Bone marrow (tissue), 2 donors: ENCODE data around the gene TFAP2E.

Experiments used
- DNase-seq, 2 donors: peaks; one replicate each; lab custom pipeline; 2025; lab: John Stamatoyannopoulos, UW

Gene TFAP2E

GRCh38 chr1:35557118-35557610 lies 15.9 kb upstream of the TFAP2E start, which contains the start of gene KIAA0319L:
KIAA0319L (minus strand) TSS chr1:35557403; CDS start chr1:35554491, 2,912 bp downstream.
- DNase-seq, result peak in 1 of 2 donors; percentile 76

GRCh38 chr1:35557611-35558373 lies 15.3 kb upstream of the TFAP2E start, which contains the start of gene NCDN:
NCDN (plus strand) TSS chr1:35557799; CDS start chr1:35558191, 392 bp downstream.
- peak; percentile 94 to 95 for DNase-seq

- no peak for DNase-seq
These were observed 14.5 kb upstream of the TFAP2E start for GRCh38 chr1:35558374-35559316.

GRCh38 chr1:35559317-35559944 lies 13.7 kb upstream of the TFAP2E start:
- no peak for DNase-seq

- no peak for DNase-seq
These were observed 12.6 kb upstream of the TFAP2E start for GRCh38 chr1:35560256-35561225.

GRCh38 chr1:35561297-35561971 lies 11.7 kb upstream of the TFAP2E start:
- no peak for DNase-seq

GRCh38 chr1:35561972-35562680 lies 11.0 kb upstream of the TFAP2E start:
- no peak for DNase-seq

- no peak for DNase-seq
These were observed 9.9 kb upstream of the TFAP2E start for GRCh38 chr1:35563166-35563565.

- peak; percentile 30 to 70 for DNase-seq
These were observed 8.9 kb upstream of the TFAP2E start for GRCh38 chr1:35564037-35564883.

- DNase-seq, result no peak
These were observed 8.0 kb upstream of the TFAP2E start for GRCh38 chr1:35564884-35565741.

GRCh38 chr1:35565742-35566133 lies 7.4 kb upstream of the TFAP2E start:
- no peak for DNase-seq

GRCh38 chr1:35567947-35568558 lies 5.1 kb upstream of the TFAP2E start:
- DNase-seq, result no peak

- peak in 1 of 2 donors; percentile 62 for DNase-seq
These were observed 4.1 kb upstream of the TFAP2E start for GRCh38 chr1:35568975-35569395.

- DNase-seq, result no peak
These were observed 3.2 kb upstream of the TFAP2E start for GRCh38 chr1:35569936-35570335.

GRCh38 chr1:35570589-35571137 lies 2.5 kb upstream of the TFAP2E start:
- no peak for DNase-seq

- DNase-seq, result no peak
These were observed 1.9 kb upstream of the TFAP2E start for GRCh38 chr1:35571263-35571662.

GRCh38 chr1:35572296-35572695 lies 818 bp upstream of the TFAP2E start:
- DNase-seq, result no peak
